Osteoblast (primary cell): ENCODE measurements around the gene OBP2B. TPM values are rescaled to one million over a fixed set of nuclear protein-coding genes. Genes with fewer than 3 reads are reported as not detected.
A peak's percentile ranks its signal among the peaks of the same experiment; 100 is the strongest.
"Not testable (repeated sequence)": the region's sequence is repeated elsewhere in the genome, so short reads cannot be mapped to it uniquely, and the experiment has no call there.

Experiments used
- DNase-seq: peaks from one replicate; pipeline ENCODE4 v3.0.0; 2011; ENCODE audit warnings: low spot score, mixed read lengths; ENCODE audit not compliant: insufficient read length; ENCODE audit errors: missing footprints
- H2AFZ ChIP-seq: 2 replicates; pipeline ENCODE4 v1.6.0; 2011; ENCODE audit warnings: mild to moderate bottlenecking, low read length
- H3K27ac ChIP-seq: 2 replicates; pipeline ENCODE4 v1.5.1; 2011; ENCODE audit warnings: mild to moderate bottlenecking, low read depth, low read length, moderate library complexity
- H3K27me3 ChIP-seq: 2 replicates; pipeline ENCODE4 v1.6.0; 2012; ENCODE audit warnings: mild to moderate bottlenecking, control low read depth, inconsistent platforms, low read length, moderate library complexity; ENCODE audit not compliant: insufficient read depth
- H3K36me3 ChIP-seq: 2 replicates; pipeline ENCODE4 v1.5.1; 2011; ENCODE audit warnings: mild to moderate bottlenecking, low read length, control low read depth, moderate library complexity; ENCODE audit not compliant: insufficient read depth
- H3K4me1 ChIP-seq: 2 replicates; pipeline ENCODE4 v1.5.1; 2011; ENCODE audit warnings: mild to moderate bottlenecking, low read length, control low read depth, moderate library complexity; ENCODE audit not compliant: insufficient read depth
- H3K4me2 ChIP-seq: 2 replicates; pipeline ENCODE4 v1.6.0; 2011; ENCODE audit warnings: mild to moderate bottlenecking, low read length; ENCODE audit not compliant: insufficient read depth
- H3K4me3 ChIP-seq: fragments of 200-600 bp; sonication (generic); 3 replicates; pipeline ENCODE4 v1.5.1; 2012; ENCODE audit warnings: mild to moderate bottlenecking, low read length, inconsistent platforms; ENCODE audit not compliant: insufficient read depth
- H3K79me2 ChIP-seq: 2 replicates; pipeline ENCODE4 v1.6.0; 2012; ENCODE audit warnings: mild to moderate bottlenecking, low read length, control low read depth, inconsistent platforms; ENCODE audit not compliant: insufficient read depth
- H3K9me3 ChIP-seq: 2 replicates; pipeline ENCODE4 v1.5.1; 2011; ENCODE audit warnings: low read depth, low read length, control low read depth
- H4K20me1 ChIP-seq: 2 replicates; pipeline ENCODE4 v1.6.0; 2012; ENCODE audit warnings: mild to moderate bottlenecking, low read length, control low read depth; ENCODE audit not compliant: insufficient read depth
- total RNA-seq: library from RNA; depleted of rRNA; stranded (reverse); fragments of >200 nt; gene quantifications from 2 replicates; pipeline ENCODE4 v1.2.3, GENCODE V29; 2012
- TF ChIP-seq, protein P1 (sequence below): IDR thresholded peaks from 2 replicates; pipeline ENCODE4 v1.5.1; 2011; ENCODE audit warnings: mild to moderate bottlenecking, low read depth, low read length, moderate library complexity; ENCODE audit errors: extremely low read depth

The OBP2B gene
- total RNA-seq, 1 donor: not detected

DNA sequence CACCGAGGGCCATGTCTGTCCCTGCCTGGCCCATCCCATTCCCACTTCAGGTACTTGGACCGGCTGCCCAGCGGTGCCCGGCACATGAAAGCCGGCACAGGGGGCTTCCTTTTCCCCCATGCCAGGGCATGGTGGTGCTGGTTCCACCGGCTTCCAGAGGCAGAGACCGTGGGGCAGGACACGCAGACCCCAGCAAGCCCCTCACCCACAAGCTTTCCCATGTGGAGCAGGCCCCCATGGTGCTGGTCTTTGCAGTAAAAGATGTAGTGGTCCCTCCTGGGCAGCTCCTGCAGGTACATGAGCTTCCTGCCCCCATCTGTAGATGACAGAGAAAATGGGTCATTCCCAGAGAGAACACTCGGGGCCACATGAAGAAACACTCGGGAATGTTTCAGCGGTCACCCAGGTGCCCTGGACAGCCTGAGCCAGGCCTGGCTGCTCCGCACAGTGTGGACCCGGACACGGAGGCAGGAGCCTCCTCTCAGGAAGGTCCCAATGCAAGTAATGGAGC, 2.0 kb downstream of the OBP2B start:
- Histone ChIP-seq H3K36me3 (no peaks in the 10 kb centered on the region), H3K4me1 (no peaks in the 10 kb centered on the region), H4K20me1 (no peaks in the 10 kb centered on the region), H3K4me2 (no peak overlapping the region), H2AFZ (no peak overlapping the region), H3K27ac (no peak overlapping the region), H3K27me3 (peaks cover 5% of the 10 kb centered on the region), H3K4me3 (no peak overlapping the region), H3K79me2 (no peaks in the 10 kb centered on the region), H3K9me3 (no peaks in the 10 kb centered on the region)
- TF ChIP-seq, protein P1, sequence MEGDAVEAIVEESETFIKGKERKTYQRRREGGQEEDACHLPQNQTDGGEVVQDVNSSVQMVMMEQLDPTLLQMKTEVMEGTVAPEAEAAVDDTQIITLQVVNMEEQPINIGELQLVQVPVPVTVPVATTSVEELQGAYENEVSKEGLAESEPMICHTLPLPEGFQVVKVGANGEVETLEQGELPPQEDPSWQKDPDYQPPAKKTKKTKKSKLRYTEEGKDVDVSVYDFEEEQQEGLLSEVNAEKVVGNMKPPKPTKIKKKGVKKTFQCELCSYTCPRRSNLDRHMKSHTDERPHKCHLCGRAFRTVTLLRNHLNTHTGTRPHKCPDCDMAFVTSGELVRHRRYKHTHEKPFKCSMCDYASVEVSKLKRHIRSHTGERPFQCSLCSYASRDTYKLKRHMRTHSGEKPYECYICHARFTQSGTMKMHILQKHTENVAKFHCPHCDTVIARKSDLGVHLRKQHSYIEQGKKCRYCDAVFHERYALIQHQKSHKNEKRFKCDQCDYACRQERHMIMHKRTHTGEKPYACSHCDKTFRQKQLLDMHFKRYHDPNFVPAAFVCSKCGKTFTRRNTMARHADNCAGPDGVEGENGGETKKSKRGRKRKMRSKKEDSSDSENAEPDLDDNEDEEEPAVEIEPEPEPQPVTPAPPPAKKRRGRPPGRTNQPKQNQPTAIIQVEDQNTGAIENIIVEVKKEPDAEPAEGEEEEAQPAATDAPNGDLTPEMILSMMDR: no peak
- DNase-seq: peak; percentile 67

DNA sequence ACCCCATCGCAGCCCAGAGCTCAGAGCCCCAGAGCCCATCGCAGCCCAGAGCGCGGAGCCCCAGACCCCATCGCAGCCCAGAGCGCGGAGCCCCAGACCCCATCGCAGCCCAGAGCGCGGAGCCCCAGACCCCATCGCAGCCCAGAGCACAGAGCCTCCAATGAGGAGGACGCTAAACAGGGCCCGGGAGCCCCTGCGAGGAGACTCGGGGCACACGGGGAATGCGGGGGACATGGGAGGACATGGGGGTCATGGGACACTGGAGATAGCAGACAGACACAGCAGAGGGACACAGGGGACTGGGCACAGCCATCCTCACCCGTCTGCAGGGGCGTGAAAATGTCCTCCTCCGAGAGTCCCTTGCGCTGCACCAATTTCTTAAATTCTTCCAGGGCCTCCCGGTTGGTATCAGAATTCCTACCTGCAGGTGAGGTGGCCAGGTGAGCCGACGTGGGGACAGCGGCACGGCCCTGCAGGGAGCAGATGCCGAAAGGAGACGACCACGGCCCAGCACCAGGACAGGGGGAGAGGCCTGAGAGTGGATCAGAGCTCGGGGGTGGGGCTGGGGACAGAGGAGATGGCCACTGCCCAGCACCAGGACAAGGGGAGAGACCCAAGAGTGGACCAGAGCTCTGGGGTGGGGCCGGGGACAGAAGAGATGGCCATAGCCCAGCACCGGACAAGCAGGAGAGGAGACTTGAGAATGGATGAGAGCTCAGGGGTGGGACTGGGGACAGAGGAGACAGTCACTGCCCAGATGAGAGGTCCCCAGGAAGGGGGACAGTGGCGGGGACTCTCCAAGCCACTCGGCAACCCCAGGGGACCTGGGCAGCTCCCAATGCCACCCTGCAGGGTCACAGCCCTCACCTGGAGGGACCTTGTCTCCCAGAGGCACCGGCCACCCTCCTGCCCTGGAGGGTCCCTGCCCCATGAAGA, 2.8 kb downstream of the OBP2B start:
- no peaks in the 10 kb centered on the region for H3K9me3 ChIP-seq
- H2AFZ ChIP-seq: no peak overlapping the region
- no peaks in the 10 kb centered on the region for H3K79me2 ChIP-seq
- H3K36me3 ChIP-seq: no peaks in the 10 kb centered on the region
- no peaks in the 10 kb centered on the region for H3K4me1 ChIP-seq
- no peaks in the 10 kb centered on the region for H4K20me1 ChIP-seq
- no peak overlapping the region for H3K4me3 ChIP-seq
- TF ChIP-seq, protein P1: no peak
- no peak overlapping the region for H3K4me2 ChIP-seq
- H3K27ac ChIP-seq: no peak overlapping the region
- DNase-seq: peak; percentile 71
- H3K27me3 ChIP-seq: peaks cover 5% of the 10 kb centered on the region

DNA sequence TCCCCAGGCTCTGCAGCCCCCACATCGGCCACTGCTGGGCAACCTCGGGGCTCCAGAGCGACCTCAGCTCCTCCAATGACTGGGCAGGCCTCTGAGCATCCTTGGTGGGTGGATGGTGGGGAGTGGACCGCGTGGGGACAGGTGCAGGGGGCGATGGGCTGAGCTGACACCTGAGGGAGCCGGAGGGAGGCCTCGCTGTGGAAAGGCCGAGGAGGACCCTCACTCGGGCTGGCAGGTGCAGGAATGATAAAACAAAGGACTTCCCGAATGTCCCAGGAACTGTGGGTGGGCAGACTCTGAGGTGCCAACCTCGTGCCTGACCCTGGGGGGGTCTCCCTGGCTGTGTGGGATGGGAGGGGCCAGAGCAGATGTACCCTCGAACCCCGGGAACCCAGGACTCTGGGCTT, 3.6 kb downstream of the OBP2B start:
- not testable (repeated sequence) for H3K79me2 ChIP-seq, H2AFZ ChIP-seq, H3K4me2 ChIP-seq, H3K36me3 ChIP-seq, H3K27ac ChIP-seq, H4K20me1 ChIP-seq, H3K27me3 ChIP-seq, H3K4me1 ChIP-seq, H3K9me3 ChIP-seq, H3K4me3 ChIP-seq
- DNase-seq: peak; percentile 36

DNA sequence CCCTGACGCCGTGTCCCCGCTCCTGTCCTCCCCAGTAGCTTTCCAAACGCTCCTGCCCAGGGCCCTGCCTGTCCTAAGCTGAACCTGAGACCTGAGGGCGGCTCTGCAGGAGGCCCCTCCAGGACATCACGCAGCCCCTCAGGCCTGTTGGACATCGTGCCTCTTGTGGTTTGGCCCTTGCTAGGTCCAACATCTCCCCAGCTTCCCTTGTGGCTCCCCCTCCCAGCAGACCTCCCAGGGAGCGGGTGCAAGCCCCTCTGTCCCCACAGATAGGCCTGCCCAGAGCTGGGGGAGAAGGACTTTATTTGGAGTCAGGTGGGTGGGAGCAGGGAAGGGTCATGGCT, 4.1 kb downstream of the OBP2B start:
- DNase-seq: no peak
- Histone ChIP-seq H3K4me2 (no peak overlapping the region), H3K27ac (no peak overlapping the region), H3K4me3 (no peak overlapping the region), H2AFZ (no peak overlapping the region), H4K20me1 (no peaks in the 10 kb centered on the region), H3K36me3 (no peaks in the 10 kb centered on the region), H3K4me1 (no peaks in the 10 kb centered on the region), H3K79me2 (no peaks in the 10 kb centered on the region), H3K9me3 (no peaks in the 10 kb centered on the region), H3K27me3 (no peaks in the 10 kb centered on the region)
- TF ChIP-seq, protein P1: no peak
